Measurements from ENCODE around the gene YEATS2.
"Not testable (repeated sequence)": the region's sequence is repeated elsewhere in the genome, so short reads cannot be mapped to it uniquely, and the experiment has no call there.

YEATS2 gene

DNA sequence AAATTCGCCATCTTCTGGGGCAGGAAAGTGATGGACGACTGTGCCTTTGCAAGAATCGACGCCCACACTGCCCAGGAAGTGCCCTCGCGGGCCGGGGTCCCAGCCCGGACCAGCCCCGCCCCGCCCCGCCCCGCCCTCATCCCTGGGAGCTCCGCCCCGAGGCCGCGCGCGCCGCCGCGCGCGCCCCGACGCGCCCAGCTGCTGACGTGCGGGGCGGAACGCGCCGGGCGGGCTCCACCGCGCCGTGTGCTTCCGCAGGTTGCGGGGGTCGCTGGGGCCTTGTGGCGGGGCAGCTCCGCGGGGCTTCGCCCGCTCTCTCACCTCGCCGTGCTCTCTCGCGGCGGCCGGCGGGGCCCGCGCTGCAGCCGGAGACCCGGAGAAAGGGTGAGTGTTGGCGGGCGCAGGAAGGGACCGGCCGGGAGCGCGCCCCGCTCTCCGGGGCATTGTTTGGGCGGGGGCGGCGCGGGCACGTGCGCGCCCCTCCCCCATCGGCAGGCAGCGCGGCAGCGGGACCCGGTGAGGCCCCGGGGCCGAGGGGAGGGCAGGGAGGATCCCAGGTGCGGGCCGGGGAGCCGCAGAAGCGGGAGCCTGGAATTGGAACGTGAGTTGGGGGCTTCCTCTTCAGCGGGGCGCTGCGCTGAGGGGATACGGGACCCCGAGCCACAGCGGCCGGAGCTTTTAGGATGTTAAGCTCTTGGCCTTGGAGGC is at the start of gene YEATS2:
YEATS2 (plus strand) TSS at position 188 of the 708 bp plus-strand sequence. CDS start 17,366 bp downstream, outside the sequence.
- peak; percentile 62 for DNase-seq (ENCODE audit: low read depth)

- DNase-seq (ENCODE audit: low read depth) = no peak
Observed at GRCh38 chr3:183650554-183650953, 47.0 kb upstream of the YEATS2 start.

DNA sequence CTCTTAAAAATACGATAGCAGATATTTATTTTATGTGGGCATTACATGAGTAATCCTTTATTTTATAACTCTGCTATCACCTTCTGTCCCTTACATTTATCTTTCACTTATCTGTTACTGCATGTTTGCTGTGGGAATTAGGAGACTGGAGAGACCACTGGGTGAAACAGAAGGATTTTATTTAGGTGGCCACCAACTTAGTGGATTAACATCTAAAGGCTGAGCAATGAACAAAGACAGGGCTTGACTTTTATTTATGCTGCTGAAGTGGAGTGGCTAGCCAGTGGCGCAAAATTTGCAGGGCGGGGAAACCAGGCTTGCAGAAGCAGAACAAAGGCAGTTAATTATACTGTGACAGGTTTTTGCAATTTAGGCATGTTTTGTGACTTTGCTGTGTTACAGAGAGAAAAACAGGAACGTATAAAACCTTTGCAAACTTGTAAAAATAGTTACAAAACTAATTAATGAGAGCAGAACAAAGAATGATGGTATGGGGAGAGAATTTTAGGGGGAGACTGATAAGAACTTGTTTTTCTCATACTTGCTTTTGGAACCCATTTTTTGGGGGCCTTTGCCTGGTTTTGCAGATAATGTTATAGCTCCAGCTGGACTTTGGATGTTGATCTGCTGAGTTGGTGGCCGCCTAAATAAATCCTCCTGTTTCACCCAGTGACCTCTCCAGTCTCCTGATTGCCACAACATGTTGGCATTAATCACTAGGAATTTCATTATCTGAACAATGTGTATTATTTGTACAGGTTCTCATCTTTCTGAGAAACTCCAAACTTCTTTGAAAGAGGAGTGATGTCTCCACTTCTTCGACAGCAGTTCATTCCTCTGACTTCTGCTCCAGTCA is 44.2 kb upstream of the YEATS2 start:
- DNase-seq (ENCODE audit: low read depth) = no peak

DNA sequence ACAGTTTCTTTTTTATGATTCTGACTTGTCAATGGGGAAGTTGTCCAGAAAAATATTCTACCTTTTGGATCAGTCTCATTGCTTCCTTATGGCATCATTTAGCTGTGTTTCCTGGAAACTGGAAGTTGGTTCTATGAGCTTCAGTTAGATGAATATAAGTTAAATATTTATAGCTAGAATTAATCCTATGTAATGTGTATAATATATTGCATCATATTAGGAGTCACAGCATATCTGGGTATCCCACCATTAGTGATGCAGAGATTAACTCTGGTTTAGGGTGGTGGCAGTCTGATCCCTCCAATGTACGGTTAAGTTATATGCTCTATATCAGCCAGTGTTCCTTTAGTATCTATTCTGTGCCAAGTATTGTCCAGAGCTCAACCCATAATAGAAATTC is 42.9 kb upstream of the YEATS2 start:
- DNase-seq (ENCODE audit: low read depth) = no peak

- DNase-seq (ENCODE audit: low read depth) = no peak
Observed at GRCh38 chr3:183662099-183662498, 35.5 kb upstream of the YEATS2 start.

GRCh38 chr3:183664913-183665381 is 32.6 kb upstream of the YEATS2 start:
- no peak for DNase-seq (ENCODE audit: low read depth)

GRCh38 chr3:183680061-183680460 is 17.5 kb upstream of the YEATS2 start:
- no peak for DNase-seq (ENCODE audit: low read depth)

DNA sequence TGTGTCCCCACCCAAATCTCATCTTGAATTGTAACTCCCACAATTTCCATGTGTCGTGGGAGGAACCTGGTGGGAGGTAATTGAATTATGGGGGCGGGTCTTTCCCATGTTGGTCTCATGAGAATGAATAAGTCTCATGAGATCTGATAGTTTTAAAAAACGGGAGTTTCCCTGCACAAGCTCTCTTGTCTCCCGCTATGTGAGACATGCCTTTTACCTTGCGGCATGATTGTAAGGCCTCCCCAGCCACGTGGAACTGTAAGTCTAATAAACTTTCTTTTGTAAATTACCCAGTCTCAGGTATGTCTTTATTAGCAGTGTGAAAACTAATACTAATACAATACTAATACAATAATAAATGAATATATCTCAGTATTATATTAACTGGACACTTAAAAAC is 9.9 kb upstream of the YEATS2 start:
- no peak for DNase-seq (ENCODE audit: low read depth)

- no peak for DNase-seq (ENCODE audit: low read depth)
Observed at GRCh38 chr3:183688874-183689273, 8.7 kb upstream of the YEATS2 start.

- not testable (repeated sequence) for DNase-seq (ENCODE audit: low read depth)
Observed at GRCh38 chr3:183689621-183690020, 8.0 kb upstream of the YEATS2 start.

- DNase-seq (ENCODE audit: low read depth) = no peak
Observed at GRCh38 chr3:183690402-183690995, 7.1 kb upstream of the YEATS2 start.

DNA sequence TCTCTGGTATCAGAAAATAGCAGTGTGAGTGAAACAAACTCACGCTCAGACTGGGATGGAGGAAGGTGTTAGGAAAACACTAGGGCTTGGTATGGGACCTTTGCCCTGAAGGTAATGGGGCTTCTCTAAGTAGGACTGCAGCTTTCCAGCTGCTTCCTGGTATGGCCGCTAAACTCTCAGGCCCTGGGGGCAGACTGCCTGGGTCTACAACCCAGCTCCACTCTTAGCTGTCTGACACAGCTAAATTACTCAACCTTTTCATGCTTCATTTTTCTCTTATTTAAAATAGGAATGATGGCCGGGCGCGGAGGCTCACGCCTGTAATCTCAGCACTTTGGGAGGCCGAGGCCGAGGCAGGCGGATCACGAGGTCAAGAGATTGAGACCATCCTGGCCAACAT is 5.2 kb upstream of the YEATS2 start:
- no peak for DNase-seq (ENCODE audit: low read depth)

- DNase-seq (ENCODE audit: low read depth) = no peak
Observed at GRCh38 chr3:183695569-183696364, 1.8 kb upstream of the YEATS2 start.

- no peak for DNase-seq (ENCODE audit: low read depth)
Observed at GRCh38 chr3:183697123-183697609, 431 bp upstream of the YEATS2 start.

DNA sequence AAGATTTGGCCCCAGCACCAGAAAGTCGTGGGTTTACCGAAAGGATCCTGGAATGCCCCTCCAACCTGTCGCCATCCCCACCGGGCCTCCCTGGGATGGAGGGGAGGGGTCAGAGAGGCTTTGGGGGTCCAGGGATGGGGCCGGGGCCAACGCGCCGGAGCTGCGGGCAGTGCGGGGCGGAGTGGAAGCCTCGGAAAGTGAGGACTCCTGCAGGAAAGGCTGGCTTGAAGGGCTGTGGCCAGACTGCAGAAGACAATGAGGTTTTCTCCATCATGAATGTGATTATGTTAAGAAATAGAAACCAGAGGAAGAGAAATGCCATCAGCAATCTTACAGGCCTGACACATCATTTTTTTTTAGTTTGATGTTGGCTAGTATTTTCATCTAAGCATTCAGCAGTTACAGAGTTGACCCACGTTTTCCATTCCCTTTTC is 738 bp downstream of the YEATS2 start:
- DNase-seq (ENCODE audit: low read depth) = no peak

DNA sequence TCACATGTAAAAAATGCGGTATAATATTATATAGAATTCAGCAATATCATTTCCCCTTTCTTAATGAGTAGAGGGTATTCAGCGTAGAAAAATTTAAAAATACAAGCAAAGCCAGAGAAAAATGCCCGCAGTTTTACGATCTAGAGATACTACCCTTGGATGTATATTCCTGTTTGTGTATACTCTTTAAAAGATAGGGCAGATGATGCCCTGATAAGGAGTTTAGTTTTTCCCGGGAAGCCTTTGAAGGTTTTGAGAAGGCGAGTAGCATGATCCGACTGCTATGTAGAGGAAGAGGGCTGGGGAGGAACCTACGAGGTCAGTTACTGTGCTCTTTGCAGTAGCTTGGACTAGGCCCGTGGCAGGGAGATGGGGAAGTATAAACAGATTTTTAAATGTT is 1.2 kb downstream of the YEATS2 start:
- DNase-seq (ENCODE audit: low read depth) = no peak

- DNase-seq (ENCODE audit: low read depth) = no peak
Observed at GRCh38 chr3:183699238-183699947, 1.8 kb downstream of the YEATS2 start.

DNA sequence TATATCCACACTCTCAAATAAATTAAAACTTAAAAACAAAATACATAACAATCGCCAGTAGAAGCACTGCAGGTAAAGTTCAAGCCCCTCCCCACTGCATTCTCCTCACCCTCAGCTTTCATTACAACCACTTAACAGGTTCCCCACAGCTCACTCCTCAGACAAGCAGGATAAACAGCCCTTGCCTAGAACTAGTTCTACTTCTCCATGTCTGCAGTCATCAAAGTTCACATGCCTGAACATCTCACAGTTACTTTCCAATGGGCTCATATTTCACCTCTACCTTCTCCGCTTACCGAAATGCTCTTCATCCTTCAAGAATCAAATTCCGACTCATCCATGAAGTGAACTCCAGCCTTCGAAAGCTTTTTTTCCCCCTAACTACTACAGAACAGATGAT is 4.1 kb downstream of the YEATS2 start:
- no peak for DNase-seq (ENCODE audit: low read depth)

DNA sequence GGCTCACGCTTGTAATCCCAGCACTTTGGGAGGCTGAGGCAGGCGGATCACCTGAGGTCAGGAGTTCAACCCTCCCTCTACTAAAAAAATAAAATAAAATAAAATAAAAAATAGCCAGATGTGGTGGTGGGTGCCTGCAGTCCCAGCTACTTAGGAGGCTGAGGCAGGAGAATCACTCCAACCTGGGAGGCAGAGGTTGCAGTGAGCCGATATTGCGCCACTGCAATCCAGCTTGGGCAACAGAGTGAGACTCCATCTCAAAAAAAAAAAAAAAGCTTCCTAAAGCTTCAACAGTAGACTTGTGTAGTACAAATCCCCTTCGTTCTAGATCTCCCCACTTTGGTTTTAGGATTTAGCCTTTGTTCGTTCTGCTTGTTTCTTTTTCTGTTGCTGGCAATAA is 6.3 kb downstream of the YEATS2 start:
- DNase-seq (ENCODE audit: low read depth) = not testable (repeated sequence)

GRCh38 chr3:183710231-183710630 is 12.6 kb downstream of the YEATS2 start:
- DNase-seq (ENCODE audit: low read depth) = no peak

DNA sequence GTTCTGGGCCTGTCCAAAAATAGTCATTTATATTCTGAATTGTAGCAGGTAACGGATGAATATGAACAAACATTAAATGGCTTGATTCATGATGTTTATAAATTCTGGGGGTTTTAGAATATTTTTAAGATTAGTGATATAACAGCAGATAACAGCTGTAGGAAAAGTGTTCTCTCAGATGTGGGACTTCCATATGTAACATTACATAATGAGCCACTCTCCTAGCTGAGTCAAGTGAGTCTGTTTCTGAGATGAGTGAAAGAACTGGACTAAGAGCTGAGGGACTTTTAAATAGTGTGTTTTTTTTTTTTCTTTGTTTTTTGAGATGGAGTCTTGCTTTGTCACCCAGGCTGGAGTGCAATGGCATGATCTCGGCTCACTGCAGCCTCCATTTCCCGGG is 13.9 kb downstream of the YEATS2 start:
- DNase-seq (ENCODE audit: low read depth) = no peak

Data from stimulated activated CD4-positive, alpha-beta T cell treated with anti-CD3 and anti-CD28 coated beads, Interleukin-2, amount 100 ng/mL, for 4 hours (primary cell).